Bronchus fibroblast of lung (primary cell): ENCODE results near the gene SV2B. TPM values are rescaled to one million over a fixed set of nuclear protein-coding genes. Genes with fewer than 3 reads are reported as not detected.

Source experiments
- total RNA-seq: library from RNA; depleted of rRNA; stranded (reverse); fragments of >200 nt; gene quantifications from 2 replicates; pipeline ENCODE4 v1.2.3, GENCODE V29; 2015

SV2B gene, protein sequence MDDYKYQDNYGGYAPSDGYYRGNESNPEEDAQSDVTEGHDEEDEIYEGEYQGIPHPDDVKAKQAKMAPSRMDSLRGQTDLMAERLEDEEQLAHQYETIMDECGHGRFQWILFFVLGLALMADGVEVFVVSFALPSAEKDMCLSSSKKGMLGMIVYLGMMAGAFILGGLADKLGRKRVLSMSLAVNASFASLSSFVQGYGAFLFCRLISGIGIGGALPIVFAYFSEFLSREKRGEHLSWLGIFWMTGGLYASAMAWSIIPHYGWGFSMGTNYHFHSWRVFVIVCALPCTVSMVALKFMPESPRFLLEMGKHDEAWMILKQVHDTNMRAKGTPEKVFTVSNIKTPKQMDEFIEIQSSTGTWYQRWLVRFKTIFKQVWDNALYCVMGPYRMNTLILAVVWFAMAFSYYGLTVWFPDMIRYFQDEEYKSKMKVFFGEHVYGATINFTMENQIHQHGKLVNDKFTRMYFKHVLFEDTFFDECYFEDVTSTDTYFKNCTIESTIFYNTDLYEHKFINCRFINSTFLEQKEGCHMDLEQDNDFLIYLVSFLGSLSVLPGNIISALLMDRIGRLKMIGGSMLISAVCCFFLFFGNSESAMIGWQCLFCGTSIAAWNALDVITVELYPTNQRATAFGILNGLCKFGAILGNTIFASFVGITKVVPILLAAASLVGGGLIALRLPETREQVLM
- not detected in 2 replicates for total RNA-seq

GRCh38 chr15:91099995-91100813, at the start of gene SV2B:
Gene SV2B (plus strand): TSS chr15:91100257. CDS start chr15:91226264, 126,007 bp downstream.

Other genes with a start within 250 kb of the SV2B start
- gene FURIN, start 231.7 kb upstream of the SV2B start, total RNA-seq: 34.6 and 35.8 TPM in 2 replicates
- gene FES, start 215.8 kb upstream of the SV2B start, total RNA-seq: 20.0 and 28.2 TPM in 2 replicates
- 5.7 and 11.7 TPM in 2 replicates for gene MAN2A2, start 197.0 kb upstream of the SV2B start, total RNA-seq
- 30.6 and 37.5 TPM in 2 replicates for gene HDDC3, start 167.7 kb upstream of the SV2B start, total RNA-seq
- 51.6 and 52.5 TPM in 2 replicates for gene UNC45A, start 165.0 kb upstream of the SV2B start, total RNA-seq
- gene RCCD1, start 145.4 kb upstream of the SV2B start, total RNA-seq: 25.2 and 29.6 TPM in 2 replicates
- 172 and 246 TPM in 2 replicates for gene PRC1, start 105.7 kb upstream of the SV2B start, total RNA-seq
- 10.6 and 11.3 TPM in 2 replicates for gene VPS33B, start 77.7 kb upstream of the SV2B start, total RNA-seq